Measurements from ENCODE around the gene GARRE1.

The GARRE1 gene

GRCh38 chr19:34222386-34222785 is 32.0 kb upstream of the GARRE1 start:
- H3K36me3 ChIP-seq, result peaks cover 92% of the 10 kb centered on the region
- H3K9me3 ChIP-seq, result no peaks in the 10 kb centered on the region
- H3K27ac ChIP-seq, result no peak overlapping the region
- TF ChIP-seq, protein P1, sequence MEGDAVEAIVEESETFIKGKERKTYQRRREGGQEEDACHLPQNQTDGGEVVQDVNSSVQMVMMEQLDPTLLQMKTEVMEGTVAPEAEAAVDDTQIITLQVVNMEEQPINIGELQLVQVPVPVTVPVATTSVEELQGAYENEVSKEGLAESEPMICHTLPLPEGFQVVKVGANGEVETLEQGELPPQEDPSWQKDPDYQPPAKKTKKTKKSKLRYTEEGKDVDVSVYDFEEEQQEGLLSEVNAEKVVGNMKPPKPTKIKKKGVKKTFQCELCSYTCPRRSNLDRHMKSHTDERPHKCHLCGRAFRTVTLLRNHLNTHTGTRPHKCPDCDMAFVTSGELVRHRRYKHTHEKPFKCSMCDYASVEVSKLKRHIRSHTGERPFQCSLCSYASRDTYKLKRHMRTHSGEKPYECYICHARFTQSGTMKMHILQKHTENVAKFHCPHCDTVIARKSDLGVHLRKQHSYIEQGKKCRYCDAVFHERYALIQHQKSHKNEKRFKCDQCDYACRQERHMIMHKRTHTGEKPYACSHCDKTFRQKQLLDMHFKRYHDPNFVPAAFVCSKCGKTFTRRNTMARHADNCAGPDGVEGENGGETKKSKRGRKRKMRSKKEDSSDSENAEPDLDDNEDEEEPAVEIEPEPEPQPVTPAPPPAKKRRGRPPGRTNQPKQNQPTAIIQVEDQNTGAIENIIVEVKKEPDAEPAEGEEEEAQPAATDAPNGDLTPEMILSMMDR (IDR thresholded peaks at IDR 0.05), result no peak
- H3K4me3 ChIP-seq (ENCODE audit: low read depth in 1 of 2, low read length in 1 of 2), result no peak overlapping the region
- H3K27me3 ChIP-seq, result no peaks in the 10 kb centered on the region
- H3K4me1 ChIP-seq (ENCODE audit: control insufficient read depth in 1 of 2, insufficient read depth in 1 of 2, low read depth in 1 of 2, low read length in 1 of 2), result no peaks in the 10 kb centered on the region

DNA sequence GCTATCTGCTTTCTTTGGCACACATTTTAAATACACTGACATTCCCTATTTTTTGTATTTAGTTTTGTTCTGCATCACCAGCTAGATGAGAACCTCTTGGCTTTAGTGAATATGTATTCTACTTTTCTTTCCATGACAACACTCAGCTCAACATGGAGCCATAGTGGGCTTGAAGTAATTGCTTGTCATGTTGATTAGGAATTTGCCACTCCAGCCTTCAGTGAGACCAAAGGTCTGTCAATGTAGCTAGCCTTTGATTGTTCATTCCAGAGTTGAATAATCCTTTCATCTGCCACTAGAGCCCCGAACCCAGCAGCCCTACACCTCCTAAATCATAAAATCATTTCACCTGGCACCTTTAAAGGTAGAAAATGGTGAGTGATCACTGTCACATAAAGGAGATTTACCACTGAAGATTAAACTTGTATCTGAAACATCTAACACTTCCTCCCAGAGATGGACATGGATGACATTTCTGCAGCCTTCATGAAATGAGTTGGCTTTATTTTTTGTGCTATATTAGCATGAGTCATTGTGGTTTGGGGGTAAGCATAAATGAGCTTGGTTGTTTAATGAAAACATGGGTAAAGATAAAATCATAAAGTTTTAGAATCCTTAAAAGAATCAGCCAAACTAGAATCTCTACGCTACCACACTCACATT is 29.2 kb upstream of the GARRE1 start:
- Histone ChIP-seq H3K27ac (no peak overlapping the region), H3K36me3 (peaks cover 99% of the 10 kb centered on the region)

DNA sequence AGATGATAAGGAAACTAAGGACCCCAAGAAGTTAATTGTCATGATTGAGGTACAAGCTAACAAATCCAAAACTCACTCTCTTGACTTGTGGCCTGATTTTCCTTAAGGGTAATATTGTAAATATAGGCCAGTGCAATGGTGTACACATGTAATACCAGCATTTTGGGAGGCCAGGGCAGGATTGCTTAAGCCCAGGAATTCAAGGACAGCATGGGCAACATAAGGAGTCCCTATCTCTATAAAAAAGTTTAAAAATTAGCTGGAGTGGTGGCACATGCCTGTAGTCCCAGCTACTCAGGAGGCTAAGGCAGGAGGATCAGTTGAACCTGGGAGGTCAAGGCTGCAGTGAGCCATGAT is 28.7 kb upstream of the GARRE1 start:
- no peaks in the 10 kb centered on the region for H3K27me3 ChIP-seq
- no peaks in the 10 kb centered on the region for H3K4me1 ChIP-seq (ENCODE audit: control insufficient read depth in 1 of 2, insufficient read depth in 1 of 2, low read depth in 1 of 2, low read length in 1 of 2)
- H3K4me3 ChIP-seq (ENCODE audit: low read depth in 1 of 2, low read length in 1 of 2), result no peak overlapping the region
- peaks cover 99% of the 10 kb centered on the region for H3K36me3 ChIP-seq
- H3K27ac ChIP-seq, result no peak overlapping the region
- TF ChIP-seq, protein P1 (IDR thresholded peaks at IDR 0.05), result no peak
- H3K9me3 ChIP-seq, result no peaks in the 10 kb centered on the region

More for the DNA sequence above, 29.2 kb upstream of the GARRE1 start:
- H3K4me1 ChIP-seq (ENCODE audit: control insufficient read depth in 1 of 2, insufficient read depth in 1 of 2, low read depth in 1 of 2, low read length in 1 of 2), result no peaks in the 10 kb centered on the region
- no peaks in the 10 kb centered on the region for H3K9me3 ChIP-seq
- H3K4me3 ChIP-seq (ENCODE audit: low read depth in 1 of 2, low read length in 1 of 2), result no peak overlapping the region
- H3K27me3 ChIP-seq, result no peaks in the 10 kb centered on the region
- TF ChIP-seq, protein P1 (IDR thresholded peaks at IDR 0.05), result no peak

- Histone ChIP-seq H3K4me1 (ENCODE audit: control insufficient read depth in 1 of 2, insufficient read depth in 1 of 2, low read depth in 1 of 2, low read length in 1 of 2) (no peaks in the 10 kb centered on the region), H3K4me3 (ENCODE audit: low read depth in 1 of 2, low read length in 1 of 2) (no peak overlapping the region), H3K27ac (no peak overlapping the region), H3K9me3 (no peaks in the 10 kb centered on the region), H3K36me3 (peaks cover 99% of the 10 kb centered on the region), H3K27me3 (no peaks in the 10 kb centered on the region)
- TF ChIP-seq, protein P1 (IDR thresholded peaks at IDR 0.05), result no peak
Observed at GRCh38 chr19:34226036-34226435, 28.3 kb upstream of the GARRE1 start.

GRCh38 chr19:34228347-34228746 is 26.0 kb upstream of the GARRE1 start:
- Histone ChIP-seq H3K27ac (no peak overlapping the region), H3K4me3 (ENCODE audit: low read depth in 1 of 2, low read length in 1 of 2) (no peak overlapping the region), H3K27me3 (no peaks in the 10 kb centered on the region), H3K9me3 (no peaks in the 10 kb centered on the region), H3K4me1 (ENCODE audit: control insufficient read depth in 1 of 2, insufficient read depth in 1 of 2, low read depth in 1 of 2, low read length in 1 of 2) (no peaks in the 10 kb centered on the region), H3K36me3 (peaks cover 76% of the 10 kb centered on the region)
- TF ChIP-seq, protein P1 (IDR thresholded peaks at IDR 0.05), result no peak
